BE2C (cell line): Measurements from ENCODE around the gene RNF2.

Experiments used
- DNase-seq: peaks from one replicate; pipeline ENCODE4 v3.0.0-alpha.2; 2020
- H3K27me3 ChIP-seq: fragments of 250-450 bp; sonication (Bioruptor Pico); 2 replicates; pipeline ENCODE4 v1.5.1; 2020; ENCODE audit warnings: mild to moderate bottlenecking
- H3K36me3 ChIP-seq: fragments of 250-450 bp; sonication (Bioruptor Pico); 2 replicates; pipeline ENCODE4 v1.5.1; 2020; ENCODE audit warnings: mild to moderate bottlenecking
- H3K4me1 ChIP-seq: fragments of 250-450 bp; sonication (Bioruptor Pico); 2 replicates; pipeline ENCODE4 v1.5.1; 2020
- H3K4me3 ChIP-seq: 2 replicates; pipeline ENCODE4 v1.5.1; 2011; ENCODE audit warnings: low read depth, low read length
- H3K9me3 ChIP-seq: fragments of 250-450 bp; sonication (Bioruptor Pico); 2 replicates; pipeline ENCODE4 v1.5.1; 2020
- CTCF ChIP-seq: IDR thresholded peaks from 2 replicates; pipeline ENCODE4 v1.5.1; 2012; ENCODE audit warnings: mild to moderate bottlenecking, low read depth, low read length

Gene RNF2

GRCh38 chr1:185105121-185105520 lies 59.8 kb downstream of the RNF2 start:
- Histone ChIP-seq H3K9me3 (no peaks in the 10 kb centered on the region; the same call in 1 of the 2 replicates), H3K36me3 (no peaks in the 10 kb centered on the region), H3K27me3 (no peaks in the 10 kb centered on the region), H3K4me3 (no peak overlapping the region), H3K4me1 (no peaks in the 10 kb centered on the region)
- no peak for DNase-seq
- TF ChIP-seq CTCF: no peak

GRCh38 chr1:185108321-185108720 lies 63.0 kb downstream of the RNF2 start:
- TF ChIP-seq CTCF: no peak
- Histone ChIP-seq H3K9me3 (no peaks in the 10 kb centered on the region; the same call in 1 of the 2 replicates), H3K4me3 (no peak overlapping the region), H3K27me3 (no peaks in the 10 kb centered on the region), H3K36me3 (no peaks in the 10 kb centered on the region), H3K4me1 (no peaks in the 10 kb centered on the region)
- DNase-seq: no peak

GRCh38 chr1:185110145-185110544 lies 64.8 kb downstream of the RNF2 start:
- no peaks in the 10 kb centered on the region for H3K4me1 ChIP-seq
- H3K27me3 ChIP-seq: no peaks in the 10 kb centered on the region
- TF ChIP-seq CTCF: no peak
- H3K4me3 ChIP-seq: no peak overlapping the region
- H3K36me3 ChIP-seq: no peaks in the 10 kb centered on the region
- H3K9me3 ChIP-seq: no peaks in the 10 kb centered on the region; the same call in 1 of the 2 replicates
- DNase-seq: no peak

GRCh38 chr1:185111873-185112272 lies 66.5 kb downstream of the RNF2 start:
- no peak for TF ChIP-seq CTCF
- Histone ChIP-seq H3K4me1 (no peaks in the 10 kb centered on the region), H3K9me3 (no peaks in the 10 kb centered on the region; the same call in 1 of the 2 replicates), H3K27me3 (no peaks in the 10 kb centered on the region), H3K4me3 (no peak overlapping the region), H3K36me3 (no peaks in the 10 kb centered on the region)
- DNase-seq: no peak

GRCh38 chr1:185112356-185112755 lies 67.0 kb downstream of the RNF2 start:
- no peaks in the 10 kb centered on the region; the same call in 1 of the 2 replicates for H3K9me3 ChIP-seq
- no peak overlapping the region for H3K4me3 ChIP-seq
- DNase-seq: no peak
- H3K27me3 ChIP-seq: no peaks in the 10 kb centered on the region
- no peaks in the 10 kb centered on the region for H3K36me3 ChIP-seq
- no peak for TF ChIP-seq CTCF
- H3K4me1 ChIP-seq: no peaks in the 10 kb centered on the region

- Histone ChIP-seq H3K4me3 (no peak overlapping the region), H3K27me3 (no peaks in the 10 kb centered on the region), H3K4me1 (no peaks in the 10 kb centered on the region), H3K36me3 (no peaks in the 10 kb centered on the region; the same call in 1 of the 2 replicates), H3K9me3 (no peaks in the 10 kb centered on the region)
- TF ChIP-seq CTCF: no peak
- no peak for DNase-seq
Observed at GRCh38 chr1:185129708-185130107, 84.3 kb downstream of the RNF2 start.
